HG02610 (cell line): ENCODE data around the gene HDAC10.

ENCODE experiments used
- ATAC-seq: cut with Tn5 transposase; IDR thresholded peaks from one replicate; pipeline ENCODE4 v1.9.1; 2021; ENCODE audit warnings: mild to moderate bottlenecking, moderate library complexity; ENCODE audit not compliant: unreplicated experiment

HDAC10 gene

GRCh38 chr22:50242406-50242949 is 8.6 kb downstream of the HDAC10 start:
- ATAC-seq, result no peak

- ATAC-seq, result no peak
These were observed 12.3 kb downstream of the HDAC10 start for GRCh38 chr22:50238755-50239154.

GRCh38 chr22:50236731-50237409 is 14.2 kb downstream of the HDAC10 start:
- no peak for ATAC-seq

DNA sequence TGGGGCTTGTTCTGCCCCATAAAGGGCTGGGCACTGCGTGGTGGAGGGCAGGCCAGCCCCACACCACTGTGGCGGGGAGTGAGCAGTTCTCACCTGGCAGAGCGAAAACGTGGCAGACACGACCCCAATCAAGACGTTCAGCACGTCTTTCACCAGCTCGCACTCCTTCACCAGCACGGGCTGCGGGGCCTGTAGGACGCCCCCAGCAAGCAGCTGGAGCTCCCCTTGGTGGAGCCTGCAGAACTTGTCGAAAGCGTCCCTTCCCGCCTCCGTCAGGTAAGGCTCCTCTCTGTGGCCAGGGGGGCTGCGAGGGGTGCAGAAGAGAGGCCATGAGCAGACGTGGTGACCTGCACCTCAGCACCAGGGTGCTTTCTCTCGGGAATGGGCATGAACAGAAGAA is 17.8 kb downstream of the HDAC10 start:
- no peak for ATAC-seq

GRCh38 chr22:50232481-50233151 is 18.4 kb downstream of the HDAC10 start:
- ATAC-seq, result no peak

DNA sequence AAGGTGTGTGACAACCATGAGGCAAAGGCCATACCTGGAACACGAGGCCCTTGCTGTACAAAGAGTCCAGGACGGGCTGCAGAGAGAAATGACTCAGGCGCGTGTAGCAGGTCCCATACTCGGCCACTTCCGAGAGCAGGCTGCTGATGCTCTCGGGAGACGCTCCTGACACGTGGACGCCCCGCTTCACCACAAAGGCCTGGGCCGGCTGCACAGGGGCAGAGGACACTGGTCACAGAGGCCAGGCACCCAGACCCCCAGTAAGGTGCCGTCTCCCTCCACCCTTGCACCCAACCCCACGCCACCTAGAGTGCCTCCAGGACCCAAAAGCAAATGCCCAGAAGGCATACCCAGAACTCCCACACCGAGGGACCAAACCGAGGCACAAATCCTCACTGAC is 21.7 kb downstream of the HDAC10 start:
- no peak for ATAC-seq

- no peak for ATAC-seq
These were observed 22.7 kb downstream of the HDAC10 start for GRCh38 chr22:50228366-50228765.

- no peak for ATAC-seq
These were observed 23.4 kb downstream of the HDAC10 start for GRCh38 chr22:50227579-50228215.

GRCh38 chr22:50226875-50227165 is 24.2 kb downstream of the HDAC10 start:
- no peak for ATAC-seq

DNA sequence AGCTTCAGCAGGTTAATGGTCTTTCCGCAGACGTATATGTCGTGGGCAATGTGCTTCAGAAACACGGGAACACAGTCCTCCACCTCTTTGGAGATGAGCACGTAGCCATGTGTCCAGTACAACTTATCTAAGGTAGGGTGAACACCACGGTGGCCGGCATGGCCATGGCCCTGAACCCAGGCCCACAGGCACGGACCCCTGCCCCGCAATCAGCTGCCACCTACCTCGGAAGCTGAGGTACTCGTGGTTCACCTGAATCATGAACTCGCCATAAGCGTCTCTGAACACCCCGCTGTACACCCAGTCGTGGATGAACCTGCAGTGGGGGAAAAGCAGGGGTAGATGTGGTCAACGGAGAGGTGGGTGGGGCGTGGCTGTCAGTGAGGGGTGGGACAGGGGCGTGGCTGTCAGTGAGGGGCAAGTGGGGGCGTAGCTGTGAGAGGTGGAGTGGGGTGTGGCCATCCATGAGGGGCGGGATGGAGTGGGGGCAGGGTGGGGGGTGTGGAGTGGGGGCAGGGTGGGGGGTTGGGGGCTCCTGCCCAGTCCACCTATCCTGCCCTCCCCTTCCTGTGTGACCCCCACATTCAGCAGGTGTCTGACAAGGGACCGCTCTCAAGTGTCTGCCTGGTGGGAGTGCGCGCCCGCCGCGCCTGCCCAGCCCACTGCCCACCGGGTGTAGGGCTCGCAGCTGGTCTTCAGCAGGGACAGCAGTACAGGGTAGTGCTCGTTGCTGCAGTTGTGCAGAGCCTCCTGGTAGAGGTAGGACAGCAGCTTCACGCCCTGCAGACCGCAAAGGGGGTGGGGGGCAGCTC is 24.8 kb downstream of the HDAC10 start:
- no peak for ATAC-seq

DNA sequence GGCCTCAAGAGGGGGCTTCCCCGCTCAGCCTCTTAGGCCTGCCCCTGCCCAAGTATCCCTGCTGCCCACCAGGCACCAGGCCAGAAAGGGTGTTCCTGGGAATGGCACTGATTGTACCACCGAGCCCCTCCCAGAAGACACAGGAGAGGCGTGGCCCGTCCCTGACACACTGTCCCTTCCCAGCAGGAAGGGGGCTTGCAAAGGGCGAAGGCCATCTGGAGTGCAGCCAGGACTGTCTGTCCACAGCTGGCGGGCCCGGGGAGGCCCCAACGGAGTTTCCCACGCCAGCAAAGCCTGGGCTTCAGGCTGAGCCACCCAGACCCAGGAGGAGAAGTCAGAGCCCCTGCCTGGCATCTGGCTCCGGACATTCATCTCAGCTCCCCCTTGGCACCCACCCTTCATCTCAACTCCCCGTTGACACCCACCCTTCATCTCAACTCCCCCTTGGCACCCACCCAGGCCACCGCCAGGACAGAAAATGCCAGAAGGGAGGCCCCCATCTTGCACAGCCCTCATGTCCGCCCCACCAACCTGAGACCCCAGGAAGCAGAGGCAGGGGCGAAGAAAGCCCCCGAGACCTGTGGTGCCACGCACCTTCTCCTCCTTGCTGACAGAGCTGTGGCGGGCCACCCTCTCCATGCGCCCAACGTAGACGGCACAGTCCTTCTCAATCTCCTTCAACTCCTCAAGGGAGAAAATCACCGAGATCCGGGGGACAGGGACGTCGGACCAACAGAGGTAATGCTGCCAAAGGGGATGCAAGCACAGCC is 25.7 kb downstream of the HDAC10 start:
- ATAC-seq, result no peak

GRCh38 chr22:50224071-50224470 is 27.0 kb downstream of the HDAC10 start:
- ATAC-seq, result no peak

DNA sequence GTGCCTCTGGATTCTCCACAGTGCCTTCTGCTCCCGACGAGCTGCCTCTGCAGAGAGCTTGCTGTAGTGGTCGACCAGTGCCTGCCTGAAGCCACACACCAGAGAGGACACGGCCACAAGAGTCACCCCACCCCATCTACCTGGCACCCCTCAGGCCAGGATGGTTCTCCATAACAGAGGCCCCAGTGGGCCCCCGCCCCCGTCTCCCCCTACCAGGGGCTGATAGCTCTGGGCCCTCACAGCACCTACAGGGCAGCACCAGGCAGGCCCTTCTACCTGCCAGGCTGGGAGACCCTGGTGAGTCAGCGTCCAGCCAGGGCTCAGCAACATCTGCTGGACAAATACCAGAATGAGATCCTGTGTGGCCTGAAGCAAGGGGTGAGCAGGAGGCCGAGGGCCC is 28.6 kb downstream of the HDAC10 start:
- ATAC-seq, result no peak

- ATAC-seq, result no peak
These were observed 29.4 kb downstream of the HDAC10 start for GRCh38 chr22:50221410-50222300.

- no peak for ATAC-seq
These were observed 30.3 kb downstream of the HDAC10 start for GRCh38 chr22:50220603-50221409.

DNA sequence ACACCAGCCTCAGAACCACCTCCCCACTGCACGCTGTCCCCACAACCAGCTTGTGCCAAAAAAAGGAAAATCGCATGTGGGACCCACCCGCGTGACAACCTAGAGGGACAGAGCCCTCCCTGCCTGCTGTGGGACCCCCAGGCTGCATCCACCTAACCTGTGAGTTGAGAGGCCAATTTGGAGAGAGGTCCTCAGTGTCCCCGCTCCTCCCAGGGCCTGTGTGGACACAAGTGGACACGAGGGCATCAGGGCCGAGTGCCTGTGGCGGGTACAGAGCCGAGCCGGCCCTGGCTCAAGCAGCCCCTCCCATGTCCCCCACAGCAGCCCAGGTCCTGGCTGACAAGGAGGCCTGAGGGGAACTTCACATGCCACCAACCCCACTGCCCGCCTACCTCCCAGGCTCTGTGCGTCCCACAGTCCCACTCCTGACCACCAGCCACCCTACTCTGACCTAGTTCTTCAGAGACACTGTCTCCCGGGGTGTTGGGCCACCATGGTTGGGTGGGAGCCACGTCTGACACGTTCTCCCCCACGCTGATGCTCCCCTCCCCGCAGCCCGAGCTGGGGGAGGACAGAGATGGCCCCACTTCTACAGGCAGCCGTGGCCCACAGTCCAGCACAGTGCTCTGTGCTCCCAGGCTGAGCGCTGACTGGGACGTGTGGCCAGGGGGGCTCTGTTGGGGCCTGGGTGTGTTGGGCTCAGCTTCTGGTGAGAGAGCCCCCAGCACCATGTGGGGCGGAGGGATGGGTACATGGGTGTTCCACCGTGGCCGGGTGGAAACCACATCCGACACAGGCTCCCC is 31.1 kb downstream of the HDAC10 start:
- ATAC-seq, result no peak

DNA sequence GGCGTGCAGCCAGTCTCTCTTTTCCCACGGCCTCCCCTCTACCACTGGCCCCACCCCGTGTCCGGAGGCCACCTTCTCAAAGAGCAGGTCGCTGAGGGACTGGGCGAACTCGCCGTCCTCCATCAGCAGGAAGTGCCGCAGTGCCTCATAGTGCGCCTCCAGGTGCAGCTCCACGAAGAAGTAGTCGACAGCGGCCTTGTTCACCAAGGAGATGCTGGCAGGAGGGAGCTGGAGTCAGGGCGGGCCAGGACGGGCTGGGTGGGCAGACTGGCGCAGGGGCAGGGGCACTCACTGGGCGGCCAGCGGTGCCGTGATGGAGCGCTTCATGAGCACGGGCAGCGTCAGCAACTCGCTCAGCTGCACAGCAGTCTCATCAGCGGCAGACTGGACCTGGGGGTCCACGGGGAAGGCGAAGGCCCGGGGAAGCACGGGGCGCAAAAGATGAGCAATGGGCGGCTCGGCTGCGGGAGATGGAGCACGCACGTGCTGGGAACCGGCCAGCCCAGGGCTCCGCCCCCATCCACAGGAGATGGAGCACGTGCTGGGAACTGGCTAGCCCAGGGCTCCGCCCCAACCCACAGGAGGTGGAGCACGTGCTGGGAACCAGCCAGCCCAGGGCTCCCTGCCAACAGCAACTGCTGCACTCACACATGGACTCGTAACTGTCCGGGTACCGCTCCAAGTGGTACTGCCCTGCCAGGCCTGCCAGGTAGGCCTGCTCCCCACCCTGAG is 31.9 kb downstream of the HDAC10 start:
- ATAC-seq, result no peak
